Activated CD4-positive, alpha-beta memory T cell treated with anti-CD3 and anti-CD28 coated beads, Interleukin-2, amount 10 ng/mL, durations not matched to agents 7 days and 5 days (primary cell): ENCODE measurements around the gene CHD8. TPM values are rescaled to one million over a fixed set of nuclear protein-coding genes. Genes with fewer than 3 reads are reported as not detected.

Source experiments
- CTCF ChIA-PET: fragments of 350-600 bp; sonication (Branson Sonifier 250); formaldehyde crosslinking; loops from one replicate; lab custom pipeline; 2021; ENCODE audit warnings: antibody characterized with exemption, inconsistent platforms; lab: Charles Lee
- POLR2A ChIA-PET: fragments of 350-600 bp; sonication (Branson Sonifier 250); formaldehyde crosslinking; loops from one replicate; lab custom pipeline; 2021; ENCODE audit warnings: antibody characterized with exemption; lab: Charles Lee
- DNase-seq: peaks from one replicate; pipeline ENCODE4 v3.0.0-alpha.2; 2020
- H3K27ac Mint-ChIP-seq: one replicate; pipeline ENCODE4 v1.8.0; 2021; ENCODE audit warnings: mild to moderate bottlenecking, mixed read lengths
- H3K27me3 Mint-ChIP-seq: one replicate; pipeline ENCODE4 v1.8.0; 2021; ENCODE audit warnings: mixed read lengths
- H3K36me3 Mint-ChIP-seq: one replicate; pipeline ENCODE4 v1.8.0; 2021; ENCODE audit warnings: low read depth, mixed read lengths
- H3K4me1 Mint-ChIP-seq: one replicate; pipeline ENCODE4 v1.8.0; 2021; ENCODE audit warnings: mixed read lengths
- H3K4me3 Mint-ChIP-seq: one replicate; pipeline ENCODE4 v1.8.0; 2021; ENCODE audit warnings: mild to moderate bottlenecking, mixed read lengths
- H3K9me3 Mint-ChIP-seq: one replicate; pipeline ENCODE4 v1.8.0; 2021; ENCODE audit warnings: mixed read lengths
- total RNA-seq, 2 experiments: library from RNA; stranded (reverse); gene quantifications; one replicate each; pipeline ENCODE4 v1.2.3, GENCODE V29; 2021

CHD8 gene, protein sequence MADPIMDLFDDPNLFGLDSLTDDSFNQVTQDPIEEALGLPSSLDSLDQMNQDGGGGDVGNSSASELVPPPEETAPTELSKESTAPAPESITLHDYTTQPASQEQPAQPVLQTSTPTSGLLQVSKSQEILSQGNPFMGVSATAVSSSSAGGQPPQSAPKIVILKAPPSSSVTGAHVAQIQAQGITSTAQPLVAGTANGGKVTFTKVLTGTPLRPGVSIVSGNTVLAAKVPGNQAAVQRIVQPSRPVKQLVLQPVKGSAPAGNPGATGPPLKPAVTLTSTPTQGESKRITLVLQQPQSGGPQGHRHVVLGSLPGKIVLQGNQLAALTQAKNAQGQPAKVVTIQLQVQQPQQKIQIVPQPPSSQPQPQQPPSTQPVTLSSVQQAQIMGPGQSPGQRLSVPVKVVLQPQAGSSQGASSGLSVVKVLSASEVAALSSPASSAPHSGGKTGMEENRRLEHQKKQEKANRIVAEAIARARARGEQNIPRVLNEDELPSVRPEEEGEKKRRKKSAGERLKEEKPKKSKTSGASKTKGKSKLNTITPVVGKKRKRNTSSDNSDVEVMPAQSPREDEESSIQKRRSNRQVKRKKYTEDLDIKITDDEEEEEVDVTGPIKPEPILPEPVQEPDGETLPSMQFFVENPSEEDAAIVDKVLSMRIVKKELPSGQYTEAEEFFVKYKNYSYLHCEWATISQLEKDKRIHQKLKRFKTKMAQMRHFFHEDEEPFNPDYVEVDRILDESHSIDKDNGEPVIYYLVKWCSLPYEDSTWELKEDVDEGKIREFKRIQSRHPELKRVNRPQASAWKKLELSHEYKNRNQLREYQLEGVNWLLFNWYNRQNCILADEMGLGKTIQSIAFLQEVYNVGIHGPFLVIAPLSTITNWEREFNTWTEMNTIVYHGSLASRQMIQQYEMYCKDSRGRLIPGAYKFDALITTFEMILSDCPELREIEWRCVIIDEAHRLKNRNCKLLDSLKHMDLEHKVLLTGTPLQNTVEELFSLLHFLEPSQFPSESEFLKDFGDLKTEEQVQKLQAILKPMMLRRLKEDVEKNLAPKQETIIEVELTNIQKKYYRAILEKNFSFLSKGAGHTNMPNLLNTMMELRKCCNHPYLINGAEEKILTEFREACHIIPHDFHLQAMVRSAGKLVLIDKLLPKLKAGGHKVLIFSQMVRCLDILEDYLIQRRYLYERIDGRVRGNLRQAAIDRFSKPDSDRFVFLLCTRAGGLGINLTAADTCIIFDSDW (N-terminal part only)
- total RNA-seq = 100 to 1,000 TPM; 108 to 112 TPM

DNA sequence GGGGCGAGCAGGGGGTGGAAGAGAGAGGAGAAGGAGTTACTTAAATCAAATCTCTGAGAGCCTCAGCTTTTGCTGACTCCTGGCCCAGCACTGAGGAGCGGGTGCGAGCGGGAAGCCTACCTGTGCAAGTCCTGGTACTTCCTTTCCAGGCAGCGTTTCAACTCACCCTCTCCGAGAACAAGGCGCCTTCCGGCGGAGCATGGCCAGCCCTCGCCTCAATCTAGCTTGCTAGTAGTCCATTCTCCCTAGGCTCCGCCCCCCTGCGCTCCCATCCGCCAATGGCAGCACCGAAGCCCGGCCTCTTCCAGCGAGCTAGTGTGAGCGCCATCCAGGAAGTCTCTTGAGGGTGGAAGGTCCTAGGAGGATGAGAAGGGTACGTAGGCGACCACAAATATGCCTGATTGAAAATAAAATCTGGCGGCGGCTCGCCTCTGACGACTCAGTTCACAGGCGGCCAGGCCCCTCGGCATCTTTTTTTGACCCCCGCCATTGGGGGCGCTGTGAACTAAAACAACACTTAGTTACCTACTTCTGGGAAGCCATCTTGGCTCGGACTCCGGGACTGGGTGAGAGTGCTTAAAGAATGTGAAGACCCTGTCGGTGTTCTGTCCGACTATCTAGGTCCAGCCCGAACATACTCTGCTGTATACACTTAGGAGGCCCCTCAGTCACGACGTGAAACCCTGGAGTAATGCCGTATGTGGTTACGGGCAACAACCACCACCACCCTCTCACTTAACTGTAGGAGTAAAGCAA, at the start of gene CHD8:
TSS of gene CHD8 (minus strand) at position 212 of the 756 bp plus-strand sequence. CDS start 24,480 bp downstream, outside the sequence.
- H3K27ac Mint-ChIP-seq = peak within 1 kb of the TSS; percentile 99

DNA sequence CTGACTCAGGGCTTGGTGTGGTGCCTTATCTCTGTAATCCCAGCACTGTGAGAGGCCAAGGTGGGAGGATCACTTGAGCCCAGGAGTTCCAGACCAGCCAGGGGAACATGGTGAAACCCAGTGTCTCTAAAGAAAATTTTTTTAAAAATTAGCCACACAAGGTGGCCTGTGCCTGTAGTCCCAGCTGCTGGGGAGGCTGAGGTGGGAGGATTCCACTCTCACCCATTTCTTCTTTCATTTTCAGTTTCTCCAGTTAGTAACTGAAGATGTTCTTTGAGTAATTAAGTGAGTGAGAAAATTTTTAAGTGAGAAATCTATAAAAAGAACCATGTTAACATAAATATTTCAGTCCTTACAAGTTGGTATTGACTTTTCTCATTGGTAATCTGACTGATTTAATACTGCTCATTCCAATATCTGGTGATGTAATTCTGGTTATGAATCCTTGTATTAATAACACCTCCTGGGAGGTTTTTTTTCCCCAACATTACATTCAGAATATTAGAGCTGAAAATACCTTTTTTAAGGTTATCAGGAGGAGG, 49.2 kb upstream of the CHD8 start:
- H3K4me3 Mint-ChIP-seq = peak overlapping the region; percentile 47
- peak; percentile 43 for DNase-seq
- ChIA-PET POLR2A (interaction anchor here (1.2 to 1.6 kb wide), 2 partner anchors 10 to 27 kb away, joined by 4 to 5 read pairs; no protein-coding TSS in a partner anchor), CTCF (interaction anchor here (1.3 kb wide), 1 partner anchor 28 kb away, joined by 4 read pairs; the partner anchor contains the start of gene TOX4)
- H3K27ac Mint-ChIP-seq = peak overlapping the region; percentile 69
- H3K4me1 Mint-ChIP-seq = peaks cover 57% of the 10 kb centered on the region
- peaks cover 62% of the 10 kb centered on the region for H3K36me3 Mint-ChIP-seq
- H3K27me3 Mint-ChIP-seq = no peaks in the 10 kb centered on the region
- no peaks in the 10 kb centered on the region for H3K9me3 Mint-ChIP-seq

More for the DNA sequence above, at the start of gene CHD8:
- POLR2A ChIA-PET = interaction anchor here (0.8 to 3.6 kb wide), 20 partner anchors 9 to 1463 kb away, joined by 3 to 103 read pairs (median 6); partner anchors contain the start of genes METTL3, RAB2B, RBM23 and SUPT16H
- H3K4me1 Mint-ChIP-seq = peaks cover 37% of the 10 kb centered on the region
- H3K27me3 Mint-ChIP-seq = no peaks in the 10 kb centered on the region
- H3K9me3 Mint-ChIP-seq = no peaks in the 10 kb centered on the region
- H3K36me3 Mint-ChIP-seq = peaks cover 28% of the 10 kb centered on the region
- CTCF ChIA-PET = interaction anchor here (0.6 to 4.7 kb wide), 25 partner anchors 10 to 1639 kb away, joined by 3 to 54 read pairs (median 4); partner anchors contain the start of genes ACIN1, C14orf119, HAUS4 and METTL3
- H3K4me3 Mint-ChIP-seq = peak within 1 kb of the TSS; percentile 98
- DNase-seq = peak; percentile 99

DNA sequence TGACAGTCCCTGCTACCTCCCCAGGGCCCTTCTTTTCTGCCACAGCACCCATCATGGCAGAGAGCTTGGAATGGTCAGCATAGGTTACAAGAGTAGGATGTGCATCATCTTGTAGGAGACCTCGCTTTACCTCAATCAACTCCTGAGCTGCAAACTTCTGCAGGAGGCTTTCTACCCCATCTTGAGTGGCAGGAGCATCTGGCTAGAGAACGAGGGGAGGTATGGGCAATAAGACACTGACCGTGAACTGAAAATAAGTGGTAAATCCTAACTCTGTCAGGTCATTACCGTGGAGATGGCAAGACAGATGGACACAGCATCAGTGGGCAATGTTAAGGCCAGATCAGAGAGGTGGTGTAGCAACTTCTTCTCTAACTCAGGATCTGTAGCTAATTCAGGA, 47.5 kb upstream of the CHD8 start:
- Mint-ChIP-seq H3K27ac (peak overlapping the region; percentile 32), H3K27me3 (no peaks in the 10 kb centered on the region), H3K36me3 (peaks cover 66% of the 10 kb centered on the region), H3K9me3 (no peaks in the 10 kb centered on the region), H3K4me1 (peaks cover 52% of the 10 kb centered on the region), H3K4me3 (no peak overlapping the region)
- no peak for DNase-seq
- POLR2A ChIA-PET = interaction anchor here (0.9 to 4.1 kb wide), 2 partner anchors 26 to 27 kb away, joined by 3 to 16 read pairs; partner anchors contain the start of genes RAB2B and TOX4
- CTCF ChIA-PET = interaction anchor here (0.7 to 1.0 kb wide), 2 partner anchors 15 to 47 kb away, joined by 3 read pairs; no protein-coding TSS in a partner anchor

DNA sequence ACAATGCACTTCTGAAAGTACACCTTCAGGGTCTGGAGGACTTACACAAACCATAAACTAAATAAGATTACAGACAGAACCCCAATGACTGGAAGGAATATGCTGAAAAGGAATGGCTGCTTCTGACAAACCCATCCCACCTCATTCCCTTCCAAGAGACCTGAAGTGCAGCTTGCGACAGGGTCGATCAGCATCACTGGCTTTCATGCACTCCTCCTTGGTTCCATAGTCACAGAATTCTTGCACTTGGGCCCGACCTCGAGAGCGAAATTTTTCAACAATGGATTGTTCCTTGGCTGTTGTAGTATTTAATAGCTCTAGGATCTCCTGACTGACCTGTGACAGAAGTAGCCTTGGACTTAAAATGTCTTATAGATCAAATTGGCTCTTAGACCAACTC, 45.6 kb upstream of the CHD8 start:
- H3K36me3 Mint-ChIP-seq = peaks cover 65% of the 10 kb centered on the region
- no peaks in the 10 kb centered on the region for H3K27me3 Mint-ChIP-seq
- H3K27ac Mint-ChIP-seq = no peak overlapping the region
- ChIA-PET POLR2A (interaction anchor here (1.1 to 4.1 kb wide), 3 partner anchors 8 to 24 kb away, joined by 6 to 16 read pairs (median 8); partner anchors contain the start of genes METTL3, RAB2B and TOX4), CTCF (interaction anchor here (0.7 to 1.4 kb wide), 3 partner anchors 12 to 55 kb away, joined by 4 to 7 read pairs (median 4); no protein-coding TSS in a partner anchor)
- no peak overlapping the region for H3K4me3 Mint-ChIP-seq
- DNase-seq = no peak
- peaks cover 39% of the 10 kb centered on the region for H3K4me1 Mint-ChIP-seq
- no peaks in the 10 kb centered on the region for H3K9me3 Mint-ChIP-seq

DNA sequence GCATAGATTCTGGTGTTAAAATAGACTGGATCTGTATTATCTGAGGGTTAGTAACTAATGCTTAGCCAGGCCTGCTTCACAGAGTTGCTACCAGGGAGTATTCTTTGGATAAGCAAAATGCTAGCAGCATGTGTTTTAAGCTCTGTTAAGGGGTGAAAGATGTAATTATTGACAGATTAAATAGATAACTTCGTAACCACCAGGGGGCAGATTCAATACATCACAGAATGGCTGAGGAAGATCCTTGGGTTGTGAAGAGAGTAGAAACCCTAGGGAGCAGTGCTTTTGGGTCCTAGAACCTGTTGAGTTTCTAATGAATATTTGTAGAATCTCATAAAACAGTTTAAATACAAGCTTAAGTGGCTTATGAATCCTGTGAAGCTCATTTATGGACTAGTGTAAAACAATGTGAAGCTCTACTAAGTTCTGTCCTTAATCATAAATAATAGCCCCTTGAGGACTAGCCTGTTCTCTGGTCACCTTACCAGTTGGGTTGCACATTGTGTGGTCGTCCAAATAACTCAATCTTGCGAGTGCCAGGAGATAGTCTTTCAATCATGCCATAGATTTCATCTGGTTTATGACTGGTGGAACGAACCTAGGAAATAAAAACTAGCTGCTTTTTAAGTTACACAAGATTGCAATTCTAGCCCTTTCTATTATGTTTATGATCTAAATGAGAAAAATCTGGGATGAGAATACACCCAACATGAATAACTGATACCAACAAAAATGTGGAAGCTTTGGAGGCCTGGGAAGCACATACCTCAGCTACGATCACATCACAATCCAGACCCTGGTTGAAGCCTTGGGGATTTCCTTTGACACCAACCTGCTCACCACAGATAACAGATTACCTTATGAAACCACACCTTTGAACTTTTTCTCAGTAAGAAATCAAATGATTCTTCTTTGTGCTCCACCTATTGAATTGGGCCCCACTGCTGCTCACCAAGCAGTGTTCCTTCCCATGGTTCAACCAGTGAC, 42.9 kb upstream of the CHD8 start:
- Mint-ChIP-seq H3K4me3 (no peak overlapping the region), H3K27ac (peak overlapping the region; percentile 27), H3K9me3 (no peaks in the 10 kb centered on the region), H3K36me3 (peaks cover 79% of the 10 kb centered on the region), H3K4me1 (peaks cover 24% of the 10 kb centered on the region), H3K27me3 (no peaks in the 10 kb centered on the region)
- DNase-seq = no peak
- POLR2A ChIA-PET = interaction anchor here (0.6 to 3.8 kb wide), 12 partner anchors 9 to 241 kb away, joined by 3 to 40 read pairs (median 5); partner anchors contain the start of genes CHD8, METTL3, SALL2 and TOX4
- CTCF ChIA-PET = interaction anchor here (0.7 to 3.6 kb wide), 26 partner anchors 9 to 1071 kb away, joined by 3 to 48 read pairs (median 4); partner anchors contain the start of genes CHD8, METTL3, RAB2B and SALL2

DNA sequence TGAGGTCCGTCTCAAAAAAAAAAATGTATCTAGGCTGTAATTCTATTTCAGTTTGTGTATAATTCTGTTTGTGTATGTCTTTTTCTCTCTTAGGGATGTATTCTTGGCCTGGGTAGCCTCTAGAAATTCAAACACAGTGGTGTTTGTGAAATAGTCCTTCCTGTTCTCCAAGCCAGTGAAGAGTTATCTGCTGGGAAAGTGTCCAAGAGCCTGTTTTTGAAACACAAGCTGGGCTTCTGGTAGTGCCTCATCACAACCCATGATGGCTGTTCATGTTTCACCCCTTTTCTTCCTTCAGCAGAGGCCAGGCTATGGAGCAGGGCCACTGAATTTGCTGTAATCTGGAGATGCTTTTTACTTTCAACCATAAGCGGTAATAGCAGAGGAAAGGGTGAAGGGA, 40.5 kb upstream of the CHD8 start:
- Mint-ChIP-seq H3K27ac (no peak overlapping the region), H3K36me3 (peaks cover 73% of the 10 kb centered on the region), H3K4me1 (peaks cover 18% of the 10 kb centered on the region), H3K9me3 (no peaks in the 10 kb centered on the region), H3K27me3 (no peaks in the 10 kb centered on the region), H3K4me3 (no peak overlapping the region)
- ChIA-PET CTCF (no interaction called here), POLR2A (interaction anchor here (1.6 to 3.8 kb wide), 2 partner anchors 14 kb away, joined by 4 to 40 read pairs; partner anchors contain the start of gene METTL3)
- no peak for DNase-seq

- H3K4me1 Mint-ChIP-seq = peaks cover 11% of the 10 kb centered on the region
- H3K9me3 Mint-ChIP-seq = no peaks in the 10 kb centered on the region
- DNase-seq = no peak
- peaks cover 71% of the 10 kb centered on the region for H3K36me3 Mint-ChIP-seq
- ChIA-PET POLR2A (interaction anchor here (0.6 to 1.6 kb wide), 4 partner anchors 10 to 69 kb away, joined by 3 to 7 read pairs (median 4); partner anchors contain the start of genes METTL3, RAB2B and TOX4), CTCF (interaction anchor here (0.6 to 2.0 kb wide), 7 partner anchors 17 to 1127 kb away, joined by 3 to 7 read pairs (median 3); no protein-coding TSS in a partner anchor)
- no peak overlapping the region for H3K27ac Mint-ChIP-seq
- no peaks in the 10 kb centered on the region for H3K27me3 Mint-ChIP-seq
- no peak overlapping the region for H3K4me3 Mint-ChIP-seq
Observed at GRCh38 chr14:21494902-21495762, 39.2 kb upstream of the CHD8 start.

GRCh38 chr14:21486640-21487087, 30.7 kb upstream of the CHD8 start:
- ChIA-PET POLR2A (no interaction called here), CTCF (interaction anchor here (2.4 kb wide), 1 partner anchor 12 kb away, joined by 16 read pairs; no protein-coding TSS in a partner anchor)
- Mint-ChIP-seq H3K4me1 (peaks cover 1% of the 10 kb centered on the region), H3K9me3 (no peaks in the 10 kb centered on the region), H3K27me3 (no peaks in the 10 kb centered on the region), H3K27ac (no peak overlapping the region), H3K36me3 (peaks cover 30% of the 10 kb centered on the region), H3K4me3 (no peak overlapping the region)
- DNase-seq = no peak
